C4-2B (cell line): ENCODE results near the gene CST9.
"Not testable (repeated sequence)": the region's sequence is repeated elsewhere in the genome, so short reads cannot be mapped to it uniquely, and the experiment has no call there.

Experiments used
- H3K27ac ChIP-seq: fragments of 450-650 bp; 2 replicates; pipeline ENCODE4 v1.5.1; 2017
- ZFX ChIP-seq: fragments of 450-650 bp; IDR thresholded peaks from 2 replicates; pipeline ENCODE4 v1.6.1; 2017
- TF ChIP-seq, protein P1 (sequence below): fragments of 450-650 bp; conservative IDR thresholded peaks from 2 replicates; pipeline ENCODE4 v1.5.1; 2017; ENCODE audit warnings: mild to moderate bottlenecking

The CST9 gene

DNA sequence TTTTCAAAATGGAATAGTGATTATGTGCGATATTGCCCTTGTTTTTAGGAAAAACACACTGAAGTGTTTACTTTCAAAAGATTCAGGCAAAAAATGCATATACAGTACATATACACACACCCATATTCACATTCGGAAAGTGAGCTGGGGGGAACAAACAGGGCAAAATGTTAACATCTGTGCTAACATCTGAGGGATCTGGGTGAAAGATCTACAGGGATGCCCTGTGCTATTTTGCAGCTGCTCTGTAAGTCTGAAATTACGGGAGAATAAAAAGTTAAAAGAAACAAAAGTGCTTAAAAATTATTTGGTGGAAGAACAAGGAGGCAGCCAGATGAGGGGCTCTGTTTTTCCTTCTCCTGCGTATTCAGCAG lies 31.2 kb upstream of the CST9 start:
- no peak for TF ChIP-seq ZFX
- TF ChIP-seq, protein P1, sequence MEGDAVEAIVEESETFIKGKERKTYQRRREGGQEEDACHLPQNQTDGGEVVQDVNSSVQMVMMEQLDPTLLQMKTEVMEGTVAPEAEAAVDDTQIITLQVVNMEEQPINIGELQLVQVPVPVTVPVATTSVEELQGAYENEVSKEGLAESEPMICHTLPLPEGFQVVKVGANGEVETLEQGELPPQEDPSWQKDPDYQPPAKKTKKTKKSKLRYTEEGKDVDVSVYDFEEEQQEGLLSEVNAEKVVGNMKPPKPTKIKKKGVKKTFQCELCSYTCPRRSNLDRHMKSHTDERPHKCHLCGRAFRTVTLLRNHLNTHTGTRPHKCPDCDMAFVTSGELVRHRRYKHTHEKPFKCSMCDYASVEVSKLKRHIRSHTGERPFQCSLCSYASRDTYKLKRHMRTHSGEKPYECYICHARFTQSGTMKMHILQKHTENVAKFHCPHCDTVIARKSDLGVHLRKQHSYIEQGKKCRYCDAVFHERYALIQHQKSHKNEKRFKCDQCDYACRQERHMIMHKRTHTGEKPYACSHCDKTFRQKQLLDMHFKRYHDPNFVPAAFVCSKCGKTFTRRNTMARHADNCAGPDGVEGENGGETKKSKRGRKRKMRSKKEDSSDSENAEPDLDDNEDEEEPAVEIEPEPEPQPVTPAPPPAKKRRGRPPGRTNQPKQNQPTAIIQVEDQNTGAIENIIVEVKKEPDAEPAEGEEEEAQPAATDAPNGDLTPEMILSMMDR: no peak
- peak overlapping the region; percentile 94 for H3K27ac ChIP-seq

DNA sequence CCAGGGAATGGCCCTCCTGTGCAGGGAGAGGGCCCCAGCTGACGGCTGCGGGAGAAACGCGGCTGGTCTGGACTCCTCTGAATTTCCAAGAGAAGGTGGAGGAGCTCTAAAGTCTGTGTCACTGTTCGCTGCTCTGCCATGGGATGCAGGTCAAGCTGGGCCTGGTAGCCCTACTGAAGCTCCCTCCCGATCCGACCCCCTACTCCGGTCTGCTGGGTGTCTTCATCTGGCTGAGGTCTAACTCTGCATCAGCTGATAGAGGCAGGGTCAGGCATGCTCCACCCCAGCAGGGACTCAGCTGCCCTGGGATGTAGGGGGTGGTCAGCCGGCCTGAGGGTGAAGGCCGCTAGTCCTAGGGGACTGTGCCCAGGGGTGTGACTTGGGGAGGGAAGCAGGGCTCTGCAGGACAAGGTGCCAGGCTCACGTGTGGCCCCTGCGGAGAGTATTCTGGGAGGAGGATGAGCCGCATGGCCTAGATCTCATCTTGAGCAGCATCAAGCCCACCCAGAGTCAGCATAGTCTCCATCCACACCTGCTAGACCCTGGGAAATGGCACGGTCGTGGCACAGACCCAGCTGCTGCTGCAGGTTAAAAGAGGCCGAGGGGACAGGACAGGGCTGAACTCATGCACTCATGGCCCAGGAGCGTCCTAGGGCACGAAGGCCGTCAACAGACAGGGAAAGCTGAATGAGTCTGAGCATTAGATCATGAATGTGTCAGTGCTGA lies 30.6 kb upstream of the CST9 start:
- TF ChIP-seq ZFX: no peak
- TF ChIP-seq, protein P1: no peak
- no peak overlapping the region for H3K27ac ChIP-seq

- not testable (repeated sequence) for H3K27ac ChIP-seq
These were observed 30.0 kb upstream of the CST9 start for GRCh38 chr20:23635768-23636090.

GRCh38 chr20:23634985-23635767 lies 29.5 kb upstream of the CST9 start:
- no peak overlapping the region; the same call in 1 of the 2 replicates for H3K27ac ChIP-seq
- TF ChIP-seq, protein P1: no peak
- TF ChIP-seq ZFX: no peak

DNA sequence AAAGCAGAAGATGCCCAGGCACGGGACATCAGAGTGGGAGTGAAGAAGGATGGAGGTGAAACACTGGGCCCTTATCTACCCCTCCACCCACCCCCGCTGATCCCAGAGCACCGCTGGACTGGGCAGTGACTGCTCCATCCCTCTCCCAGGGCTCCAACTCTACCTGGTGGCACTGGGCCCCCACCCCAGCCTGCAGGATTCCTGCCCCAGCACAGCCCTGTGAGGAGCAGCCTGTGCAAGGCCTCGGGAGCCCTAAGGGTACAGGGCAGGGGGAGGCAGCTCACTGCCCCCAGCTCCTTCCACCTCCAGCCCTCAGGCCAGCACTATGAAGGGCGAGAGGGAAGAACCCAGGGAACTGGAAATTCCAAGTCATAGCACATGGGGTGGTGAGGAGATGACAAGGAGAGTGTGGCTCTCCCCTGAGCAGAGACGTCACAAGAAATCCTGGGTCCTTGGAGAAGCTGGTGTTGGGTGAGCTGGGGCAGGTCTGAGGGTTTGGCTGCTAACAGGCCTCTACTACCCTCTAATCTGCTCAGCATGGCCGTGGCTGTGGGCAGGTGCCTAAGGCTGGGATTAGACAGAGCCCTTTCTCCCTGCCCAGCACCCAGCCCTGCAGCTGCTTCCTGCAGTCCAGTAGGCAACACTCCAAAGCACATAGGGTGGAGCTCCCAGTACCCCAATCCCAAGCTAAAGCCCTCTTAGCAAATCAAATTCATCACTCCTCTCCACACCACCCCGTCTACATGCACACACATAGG lies 28.5 kb upstream of the CST9 start:
- H3K27ac ChIP-seq: no peak overlapping the region

GRCh38 chr20:23632711-23633573 lies 27.2 kb upstream of the CST9 start:
- TF ChIP-seq ZFX: no peak
- TF ChIP-seq, protein P1: no peak

More for the DNA sequence above, 28.5 kb upstream of the CST9 start:
- no peak for TF ChIP-seq ZFX
- TF ChIP-seq, protein P1: no peak

DNA sequence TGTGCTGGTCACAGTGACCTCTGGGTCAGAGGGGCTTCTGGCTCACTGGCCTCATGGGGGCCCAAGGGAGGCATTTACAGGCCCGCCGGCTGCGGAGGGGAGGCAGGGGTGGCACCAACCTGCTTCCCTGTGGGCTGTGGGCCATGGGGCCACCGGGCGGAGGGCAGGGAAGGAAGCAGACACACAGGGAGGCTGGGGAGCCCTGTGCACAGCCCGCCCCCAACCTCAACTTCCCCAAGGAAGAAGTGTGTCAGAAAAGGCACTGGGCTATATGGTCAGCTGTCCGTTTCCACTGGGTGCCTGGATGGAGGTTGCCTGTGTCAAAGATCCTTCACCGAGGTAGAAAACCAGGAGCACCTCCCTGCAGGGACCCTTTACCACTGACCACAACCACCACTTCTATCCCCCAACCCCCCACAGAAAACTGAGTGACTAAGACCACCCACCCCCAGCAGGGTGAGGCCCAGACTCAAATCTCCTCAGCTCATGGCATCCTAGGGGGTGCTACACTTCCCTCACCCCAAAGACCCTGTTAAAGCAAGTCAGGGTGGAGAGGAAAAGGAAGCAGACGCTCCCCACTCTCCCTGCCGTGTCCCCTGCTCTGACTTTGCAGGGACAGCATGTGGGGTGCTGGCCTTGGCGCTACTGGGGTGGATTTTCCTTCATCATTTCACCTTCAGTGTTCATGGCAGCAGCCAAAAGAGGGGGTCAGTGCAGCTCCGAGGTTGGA lies 26.4 kb upstream of the CST9 start:
- TF ChIP-seq ZFX: no peak
- TF ChIP-seq, protein P1: no peak
- H3K27ac ChIP-seq: no peak overlapping the region

More at GRCh38 chr20:23632711-23633573, 27.2 kb upstream of the CST9 start:
- H3K27ac ChIP-seq: no peak overlapping the region
